GM06990 (cell line): ENCODE measurements around the gene ESRRA.

Source experiments
- DNase-seq: peaks from one replicate; pipeline ENCODE4 v3.0.0-alpha.2; 2011; ENCODE audit not compliant: insufficient read length; ENCODE audit errors: extremely low read depth
- H3K27me3 ChIP-seq: replicated peaks from 2 replicates; pipeline ENCODE4 v1.6.0; 2011; ENCODE audit warnings: low read length; ENCODE audit not compliant: control insufficient read depth, insufficient read depth
- H3K36me3 ChIP-seq: 2 replicates; pipeline ENCODE4 v1.5.1; 2011; ENCODE audit warnings: low read length; ENCODE audit not compliant: control insufficient read depth, insufficient read depth
- H3K4me3 ChIP-seq: replicated peaks from 2 replicates; pipeline ENCODE4 v1.5.1; 2011; ENCODE audit warnings: low read depth, mild to moderate bottlenecking, control low read depth, low read length
- CTCF ChIP-seq: IDR thresholded peaks from 2 replicates; pipeline ENCODE4 v1.5.1; 2011; ENCODE audit warnings: low read length, control low read depth, mild to moderate bottlenecking, inconsistent platforms; ENCODE audit not compliant: insufficient read depth, poor library complexity, severe bottlenecking

The ESRRA gene

DNA sequence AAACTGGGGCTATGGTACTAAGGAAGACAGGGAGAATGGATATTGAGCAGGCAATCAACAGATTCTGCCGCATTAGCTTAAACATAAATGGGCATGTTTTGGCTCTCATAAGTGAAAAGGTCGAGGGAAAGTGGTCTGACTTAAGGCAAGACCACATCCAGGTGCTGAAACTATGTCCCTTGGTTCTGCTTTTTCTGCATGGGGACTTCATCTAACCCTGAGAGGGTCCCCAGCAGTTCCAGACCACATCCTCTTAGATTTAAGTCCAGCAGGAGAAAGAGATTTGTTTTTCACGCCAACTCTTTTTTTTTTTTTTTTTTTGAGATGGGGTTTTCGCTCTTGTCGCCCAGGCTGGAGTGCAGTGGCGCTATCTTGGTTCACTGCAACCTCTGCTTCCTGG lies 59.1 kb downstream of the ESRRA start:
- H3K36me3 ChIP-seq = peaks cover 22% of the 10 kb centered on the region
- no peak overlapping the region for H3K4me3 ChIP-seq
- no peaks in the 10 kb centered on the region for H3K27me3 ChIP-seq
- no peak for DNase-seq
- TF ChIP-seq CTCF = no peak

DNA sequence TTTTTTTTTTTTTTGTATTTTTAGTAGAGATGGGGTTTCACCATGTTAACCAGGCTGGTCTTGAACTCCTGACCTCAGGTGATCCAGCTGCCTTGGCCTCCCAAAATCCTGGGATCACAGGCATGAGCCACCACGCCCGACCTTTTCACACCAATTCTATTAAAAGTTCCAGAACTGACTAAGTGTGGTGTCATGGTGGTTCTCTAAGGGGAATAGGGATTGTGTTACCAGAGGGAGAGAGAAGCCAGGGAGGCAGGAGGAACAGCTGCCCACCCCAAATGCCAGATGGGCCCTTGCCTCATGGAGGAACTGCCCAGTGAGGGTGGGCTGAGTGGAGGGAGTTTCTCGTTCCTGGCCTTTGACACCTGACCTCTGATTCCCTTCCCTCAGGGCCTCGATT lies 59.6 kb downstream of the ESRRA start:
- no peak for DNase-seq
- H3K36me3 ChIP-seq = peaks cover 25% of the 10 kb centered on the region
- no peaks in the 10 kb centered on the region for H3K27me3 ChIP-seq
- no peak overlapping the region for H3K4me3 ChIP-seq
- TF ChIP-seq CTCF = no peak
